Liver (tissue), 3 donors: ENCODE results near the gene PELO.

ENCODE experiments used
- CTCF ChIP-seq: fragments of 150-350 bp; IDR thresholded peaks from 2 replicates; pipeline ENCODE4 v1.5.1; 2017; ENCODE audit warnings: improper control_type of control experiment, low read depth, low read length; ENCODE audit not compliant: missing input control
- FOXA1 ChIP-seq: IDR thresholded peaks from 2 replicates; pipeline ENCODE4 v1.6.1; 2016; ENCODE audit warnings: antibody characterized with exemption
- GABPA ChIP-seq, 2 donors: IDR thresholded peaks in 1 of 2; conservative IDR thresholded peaks in 1 of 2; 2 replicates each; pipeline ENCODE4 v1.6.1; 2016; ENCODE audit warnings: antibody characterized with exemption in 2 of 2, mild to moderate bottlenecking in 1 of 2, moderate library complexity in 1 of 2
- HNF4A ChIP-seq, 2 donors: conservative IDR thresholded peaks; 2 replicates each; pipeline ENCODE4 v1.6.1; 2016; ENCODE audit warnings: antibody characterized with exemption in 2 of 2, mild to moderate bottlenecking in 2 of 2
- JUND ChIP-seq, 2 donors: IDR thresholded peaks; 2 replicates each; pipeline ENCODE4 v1.6.1; 2016; ENCODE audit warnings: antibody characterized with exemption in 2 of 2
- NR2F2 ChIP-seq: IDR thresholded peaks from 2 replicates; pipeline ENCODE4 v1.6.1; 2016; ENCODE audit warnings: antibody characterized with exemption
- RAD21 ChIP-seq, 2 donors: IDR thresholded peaks; 2 replicates each; pipeline ENCODE4 v1.6.1; 2016; ENCODE audit warnings: antibody characterized with exemption in 2 of 2, mild to moderate bottlenecking in 2 of 2
- TAF1 ChIP-seq: conservative IDR thresholded peaks from 2 replicates; pipeline ENCODE4 v1.6.1; 2016; ENCODE audit warnings: antibody characterized with exemption, mild to moderate bottlenecking
- TF ChIP-seq, protein P1 (sequence below): IDR thresholded peaks from 2 replicates; pipeline ENCODE4 v1.6.1; 2016; ENCODE audit warnings: antibody characterized with exemption, mild to moderate bottlenecking
- donor health status: healthy.
- donor health status: healthy.

DNA sequence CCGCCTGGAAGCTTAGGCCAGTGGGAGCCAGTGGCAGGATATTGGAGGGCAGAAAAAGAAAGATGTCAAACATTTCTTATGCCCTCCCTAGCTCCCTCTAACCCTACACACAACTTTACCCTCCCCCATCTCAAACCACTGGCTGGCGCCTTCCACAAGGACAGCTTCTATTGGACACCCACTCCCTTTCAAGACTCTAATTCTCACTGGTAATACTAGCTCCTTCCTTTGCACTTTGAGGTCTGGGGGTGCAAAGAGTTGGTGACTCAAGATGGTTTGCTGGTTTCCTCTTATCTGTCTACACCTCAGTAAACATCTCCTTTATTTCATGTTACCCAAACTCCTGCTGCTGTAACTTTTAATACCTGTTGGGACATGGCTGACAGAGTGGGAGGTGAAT lies 11.6 kb upstream of the PELO start:
- TF ChIP-seq HNF4A (conservative IDR thresholded peaks at IDR 0.05) = no peak
- TF ChIP-seq TAF1 = no peak
- no peak for TF ChIP-seq CTCF
- TF ChIP-seq RAD21 (IDR thresholded peaks at IDR 0.05) = no peak
- no peak for TF ChIP-seq GABPA (IDR thresholded peaks at IDR 0.05 in 1 of 2, conservative IDR thresholded peaks at IDR 0.05 in 1 of 2)
- TF ChIP-seq NR2F2 = no peak
- TF ChIP-seq, protein P1, sequence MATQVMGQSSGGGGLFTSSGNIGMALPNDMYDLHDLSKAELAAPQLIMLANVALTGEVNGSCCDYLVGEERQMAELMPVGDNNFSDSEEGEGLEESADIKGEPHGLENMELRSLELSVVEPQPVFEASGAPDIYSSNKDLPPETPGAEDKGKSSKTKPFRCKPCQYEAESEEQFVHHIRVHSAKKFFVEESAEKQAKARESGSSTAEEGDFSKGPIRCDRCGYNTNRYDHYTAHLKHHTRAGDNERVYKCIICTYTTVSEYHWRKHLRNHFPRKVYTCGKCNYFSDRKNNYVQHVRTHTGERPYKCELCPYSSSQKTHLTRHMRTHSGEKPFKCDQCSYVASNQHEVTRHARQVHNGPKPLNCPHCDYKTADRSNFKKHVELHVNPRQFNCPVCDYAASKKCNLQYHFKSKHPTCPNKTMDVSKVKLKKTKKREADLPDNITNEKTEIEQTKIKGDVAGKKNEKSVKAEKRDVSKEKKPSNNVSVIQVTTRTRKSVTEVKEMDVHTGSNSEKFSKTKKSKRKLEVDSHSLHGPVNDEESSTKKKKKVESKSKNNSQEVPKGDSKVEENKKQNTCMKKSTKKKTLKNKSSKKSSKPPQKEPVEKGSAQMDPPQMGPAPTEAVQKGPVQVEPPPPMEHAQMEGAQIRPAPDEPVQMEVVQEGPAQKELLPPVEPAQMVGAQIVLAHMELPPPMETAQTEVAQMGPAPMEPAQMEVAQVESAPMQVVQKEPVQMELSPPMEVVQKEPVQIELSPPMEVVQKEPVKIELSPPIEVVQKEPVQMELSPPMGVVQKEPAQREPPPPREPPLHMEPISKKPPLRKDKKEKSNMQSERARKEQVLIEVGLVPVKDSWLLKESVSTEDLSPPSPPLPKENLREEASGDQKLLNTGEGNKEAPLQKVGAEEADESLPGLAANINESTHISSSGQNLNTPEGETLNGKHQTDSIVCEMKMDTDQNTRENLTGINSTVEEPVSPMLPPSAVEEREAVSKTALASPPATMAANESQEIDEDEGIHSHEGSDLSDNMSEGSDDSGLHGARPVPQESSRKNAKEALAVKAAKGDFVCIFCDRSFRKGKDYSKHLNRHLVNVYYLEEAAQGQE = no peak
- TF ChIP-seq JUND (IDR thresholded peaks at IDR 0.05) = no peak
- TF ChIP-seq FOXA1 = no peak
